Fibroblast of mammary gland (primary cell): ENCODE data around the gene LENG9.

Source experiments
- DNase-seq: peaks from one replicate; pipeline ENCODE4 v3.0.0-alpha.2; 2010; ENCODE audit warnings: low read depth
- H3K4me3 ChIP-seq: 2 replicates; pipeline ENCODE4 v1.5.1; 2011; ENCODE audit warnings: low read depth, mild to moderate bottlenecking, low read length, moderate library complexity; ENCODE audit not compliant: control insufficient read depth
- CTCF ChIP-seq: conservative IDR thresholded peaks from 2 replicates; pipeline ENCODE4 v1.5.1; 2011; ENCODE audit warnings: low read depth, low read length, inconsistent platforms; ENCODE audit not compliant: control insufficient read depth, insufficient read depth

The LENG9 gene

GRCh38 chr19:54418030-54418929 lies 45.3 kb downstream of the LENG9 start:
- no peak overlapping the region for H3K4me3 ChIP-seq
- no peak for TF ChIP-seq CTCF
- DNase-seq: no peak

- DNase-seq: no peak
- H3K4me3 ChIP-seq: no peak overlapping the region
- TF ChIP-seq CTCF: no peak
These were observed 46.7 kb downstream of the LENG9 start for GRCh38 chr19:54416695-54417491.

GRCh38 chr19:54415901-54416673 lies 47.5 kb downstream of the LENG9 start:
- DNase-seq: no peak
- no peak overlapping the region for H3K4me3 ChIP-seq
- TF ChIP-seq CTCF: no peak

GRCh38 chr19:54415208-54415900 lies 48.2 kb downstream of the LENG9 start, which contains the start of gene TTYH1:
Gene TTYH1, plus strand, starts transcription at chr19:54415464. Its CDS starts 89 bp downstream, at chr19:54415553.
- no peak for DNase-seq
- H3K4me3 ChIP-seq: no peak within 1 kb of the TSS
- TF ChIP-seq CTCF: no peak

- no peak overlapping the region for H3K4me3 ChIP-seq
- DNase-seq: no peak
- no peak for TF ChIP-seq CTCF
These were observed 49.4 kb downstream of the LENG9 start for GRCh38 chr19:54414156-54414555.

GRCh38 chr19:54412877-54413276 lies 50.7 kb downstream of the LENG9 start:
- no peak for TF ChIP-seq CTCF
- DNase-seq: no peak

More at GRCh38 chr19:54412877-54413276, 50.7 kb downstream of the LENG9 start:
- H3K4me3 ChIP-seq: no peak overlapping the region
